Neural progenitor cell (in vitro differentiated cells): Measurements from ENCODE around the gene CELA3A. TPM values are rescaled to one million over a fixed set of nuclear protein-coding genes. Genes with fewer than 3 reads are reported as not detected.
A peak's percentile ranks its signal among the peaks of the same experiment; 100 is the strongest.

Experiments used
- DNase-seq: peaks from one replicate; pipeline ENCODE4 v3.0.0-alpha.2; 2016; ENCODE audit warnings: low spot score
- H2AFZ ChIP-seq: fragments of 200-600 bp; sonication (generic); replicated peaks from 2 replicates; pipeline ENCODE4 v1.6.1; 2016; ENCODE audit warnings: antibody characterized with exemption
- H3F3A ChIP-seq: fragments of 200-600 bp; sonication (generic); 2 replicates; pipeline ENCODE4 v1.6.1; 2016; ENCODE audit warnings: antibody characterized with exemption, low read depth
- H3K27ac ChIP-seq: fragments of 200-600 bp; sonication (generic); 2 replicates; pipeline ENCODE4 v1.5.1; 2016; ENCODE audit warnings: mild to moderate bottlenecking
- H3K27me3 ChIP-seq: fragments of 200-600 bp; sonication (generic); 2 replicates; pipeline ENCODE4 v1.6.1; 2016; ENCODE audit warnings: mild to moderate bottlenecking, moderate library complexity
- H3K36me3 ChIP-seq: fragments of 200-600 bp; sonication (generic); 2 replicates; pipeline ENCODE4 v1.5.1; 2016
- H3K4me1 ChIP-seq: fragments of 200-600 bp; sonication (generic); 2 replicates; pipeline ENCODE4 v1.6.1; 2016; ENCODE audit warnings: mixed run types
- H3K4me2 ChIP-seq: fragments of 200-600 bp; sonication (generic); 2 replicates; pipeline ENCODE4 v1.6.1; 2016
- H3K4me3 ChIP-seq: fragments of 200-600 bp; sonication (generic); 2 replicates; pipeline ENCODE4 v1.5.1; 2016
- H3K79me2 ChIP-seq: fragments of 200-600 bp; sonication (generic); 2 replicates; pipeline ENCODE4 v1.6.1; 2016; ENCODE audit warnings: low read depth
- H3K9ac ChIP-seq: fragments of 200-600 bp; sonication (generic); 2 replicates; pipeline ENCODE4 v1.6.1; 2016
- H3K9me3 ChIP-seq: fragments of 200-600 bp; sonication (generic); 2 replicates; pipeline ENCODE4 v1.5.1; 2016; ENCODE audit warnings: low read depth
- H4K20me1 ChIP-seq: fragments of 200-600 bp; sonication (generic); 2 replicates; pipeline ENCODE4 v1.6.1; 2016; ENCODE audit warnings: low read depth
- H3K27ac Mint-ChIP-seq: 3 replicates; pipeline ENCODE4 v1.8.0; 2021; ENCODE audit warnings: mixed read lengths
- H3K27me3 Mint-ChIP-seq: 2 replicates; pipeline ENCODE4 v1.8.0; 2022; ENCODE audit warnings: low read depth, mild to moderate bottlenecking, inconsistent platforms, moderate library complexity, mixed read lengths; ENCODE audit not compliant: insufficient read depth
- H3K36me3 Mint-ChIP-seq: 3 replicates; pipeline ENCODE4 v1.8.0; 2021; ENCODE audit warnings: mixed read lengths
- H3K4me1 Mint-ChIP-seq: 3 replicates; pipeline ENCODE4 v1.8.0; 2021; ENCODE audit warnings: mixed read lengths
- H3K4me3 Mint-ChIP-seq: 3 replicates; pipeline ENCODE4 v1.8.0; 2021; ENCODE audit warnings: mild to moderate bottlenecking, moderate library complexity, mixed read lengths
- H3K9me3 Mint-ChIP-seq: 3 replicates; pipeline ENCODE4 v1.8.0; 2020; ENCODE audit warnings: mixed read lengths
- CTCF ChIP-seq: fragments of 200-600 bp; sonication (generic); IDR thresholded peaks from 2 replicates; pipeline ENCODE4 v1.5.1; 2017; ENCODE audit warnings: antibody characterized with exemption, mild to moderate bottlenecking
- EZH2 ChIP-seq: fragments of 200-600 bp; sonication (generic); IDR thresholded peaks from 2 replicates; pipeline ENCODE4 v1.6.1; 2017; ENCODE audit warnings: antibody characterized with exemption, mild to moderate bottlenecking, moderate library complexity
- EZH2phosphoT487 ChIP-seq: fragments of 200-600 bp; sonication (generic); IDR thresholded peaks from 2 replicates; pipeline ENCODE4 v1.6.1; 2017; ENCODE audit warnings: antibody characterized with exemption
- total RNA-seq: library from RNA; depleted of rRNA; stranded (reverse); fragments of >200 nt; gene quantifications from 2 replicates; pipeline ENCODE4 v1.2.3, GENCODE V29; 2015; ENCODE audit warnings: low replicate concordance

The CELA3A gene
- total RNA-seq, 1 donor from 2014 or later = not detected

- Histone ChIP-seq H4K20me1 (no peaks in the 10 kb centered on the region), H3K4me1 (no peaks in the 10 kb centered on the region), H3K36me3 (no peaks in the 10 kb centered on the region), H3K4me3 (no peak overlapping the region), H3F3A (no peaks in the 10 kb centered on the region), H3K4me2 (no peak overlapping the region), H3K79me2 (no peaks in the 10 kb centered on the region), H2AFZ (no peak overlapping the region), H3K9me3 (no peaks in the 10 kb centered on the region), H3K9ac (no peak overlapping the region), H3K27ac (no peak overlapping the region), H3K27me3 (no peaks in the 10 kb centered on the region)
- no peaks in the 10 kb centered on the region for H3K36me3 Mint-ChIP-seq
- peaks cover 22% of the 10 kb centered on the region for H3K4me1 Mint-ChIP-seq
- TF ChIP-seq EZH2 (no peak), CTCF (no peak), EZH2phosphoT487 (no peak)
- no peak for DNase-seq
- no peaks in the 10 kb centered on the region for H3K27me3 Mint-ChIP-seq
- H3K27ac Mint-ChIP-seq = no peak overlapping the region
- H3K9me3 Mint-ChIP-seq = no peaks in the 10 kb centered on the region
- no peak overlapping the region for H3K4me3 Mint-ChIP-seq
Measured at GRCh38 chr1:22038036-22038435, 36.6 kb downstream of the CELA3A start.

DNA sequence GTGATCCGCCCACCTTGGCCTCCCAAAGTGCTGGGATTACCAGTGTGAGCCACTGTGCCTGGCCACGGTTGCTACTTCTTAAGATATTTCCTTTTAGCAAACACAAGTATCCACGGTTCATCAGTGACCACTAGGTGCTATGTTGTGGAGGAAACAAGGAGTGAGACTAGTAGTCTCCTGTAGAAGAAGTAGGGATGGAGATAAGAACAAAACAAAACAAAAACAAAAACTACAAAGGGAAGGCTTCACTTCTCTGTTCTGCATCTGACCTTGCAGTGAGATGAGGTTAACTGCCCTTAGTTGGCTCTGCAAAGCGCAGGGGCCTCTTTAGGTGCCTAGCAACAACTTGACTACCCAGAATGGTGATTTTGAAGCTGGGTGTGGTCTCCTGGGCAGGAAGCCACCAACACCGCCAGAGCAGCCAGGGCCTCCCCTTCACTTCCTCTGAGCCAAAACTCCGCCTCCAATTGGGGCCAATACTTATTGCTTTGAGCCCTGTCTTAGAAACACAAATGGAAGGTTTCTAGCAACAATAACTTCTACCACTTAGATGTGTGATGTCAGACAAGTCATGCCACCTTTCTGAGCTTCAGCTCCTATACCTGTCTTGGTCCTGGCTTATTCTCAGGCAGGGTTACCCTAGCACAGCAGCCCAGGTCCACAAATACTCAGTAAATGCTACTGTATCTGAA lies 38.3 kb downstream of the CELA3A start:
- H3K9ac ChIP-seq = no peak overlapping the region
- H3K4me1 ChIP-seq = no peaks in the 10 kb centered on the region
- peak overlapping the region; percentile 82 for H3K27ac Mint-ChIP-seq
- H3K4me3 Mint-ChIP-seq = peak overlapping the region; percentile 64
- peaks cover 22% of the 10 kb centered on the region for H3K4me1 Mint-ChIP-seq
- H4K20me1 ChIP-seq = no peaks in the 10 kb centered on the region
- no peak overlapping the region for H3K4me3 ChIP-seq
- no peaks in the 10 kb centered on the region for H3F3A ChIP-seq
- no peaks in the 10 kb centered on the region for H3K36me3 Mint-ChIP-seq
- H3K27ac ChIP-seq = no peak overlapping the region
- peak overlapping the region; percentile 2 for H2AFZ ChIP-seq
- no peak for DNase-seq
- H3K4me2 ChIP-seq = no peak overlapping the region
- no peaks in the 10 kb centered on the region for H3K9me3 ChIP-seq
- H3K79me2 ChIP-seq = no peaks in the 10 kb centered on the region
- H3K27me3 Mint-ChIP-seq = no peaks in the 10 kb centered on the region
- H3K36me3 ChIP-seq = no peaks in the 10 kb centered on the region
- H3K9me3 Mint-ChIP-seq = no peaks in the 10 kb centered on the region
- no peaks in the 10 kb centered on the region for H3K27me3 ChIP-seq
- TF ChIP-seq EZH2phosphoT487 = no peak
- no peak for TF ChIP-seq EZH2
- TF ChIP-seq CTCF = no peak

GRCh38 chr1:22040286-22040623 lies 38.8 kb downstream of the CELA3A start:
- H3F3A ChIP-seq = no peaks in the 10 kb centered on the region
- H3K4me1 Mint-ChIP-seq = peaks cover 22% of the 10 kb centered on the region
- H3K27me3 ChIP-seq = no peaks in the 10 kb centered on the region
- no peaks in the 10 kb centered on the region for H3K36me3 Mint-ChIP-seq
- no peaks in the 10 kb centered on the region for H3K9me3 Mint-ChIP-seq
- H3K27me3 Mint-ChIP-seq = no peaks in the 10 kb centered on the region
- TF ChIP-seq EZH2phosphoT487 (no peak), EZH2 (no peak), CTCF (no peak)
- no peak overlapping the region for H3K4me3 ChIP-seq
- no peak overlapping the region for H3K4me3 Mint-ChIP-seq
- no peak overlapping the region for H3K4me2 ChIP-seq
- H3K36me3 ChIP-seq = no peaks in the 10 kb centered on the region
- no peak overlapping the region for H3K27ac ChIP-seq
- H3K9me3 ChIP-seq = no peaks in the 10 kb centered on the region
- H3K4me1 ChIP-seq = no peaks in the 10 kb centered on the region
- DNase-seq = no peak
- peak overlapping the region; percentile 82 for H3K27ac Mint-ChIP-seq
- no peaks in the 10 kb centered on the region for H4K20me1 ChIP-seq
- H2AFZ ChIP-seq = peak overlapping the region; percentile 2
- H3K9ac ChIP-seq = no peak overlapping the region
- no peaks in the 10 kb centered on the region for H3K79me2 ChIP-seq
